GM19468 (cell line): ENCODE results near the gene INPP5F.

Experiments used
- ATAC-seq: cut with Tn5 transposase; IDR thresholded peaks from one replicate; pipeline ENCODE4 v1.9.1; 2021; ENCODE audit warnings: mild to moderate bottlenecking, moderate library complexity, moderate number of reproducible peaks; ENCODE audit not compliant: unreplicated experiment; ENCODE audit errors: extremely low read depth

INPP5F gene

GRCh38 chr10:119725828-119726675 lies at the start of gene INPP5F:
Gene INPP5F, plus strand, starts transcription at chr10:119726050. Its CDS starts 213 bp downstream, at chr10:119726263.
- peak; percentile 59 for ATAC-seq

GRCh38 chr10:119677126-119677525 lies 48.7 kb upstream of the INPP5F start:
- ATAC-seq = no peak

- no peak for ATAC-seq
Observed at GRCh38 chr10:119677904-119678755, 47.7 kb upstream of the INPP5F start.

DNA sequence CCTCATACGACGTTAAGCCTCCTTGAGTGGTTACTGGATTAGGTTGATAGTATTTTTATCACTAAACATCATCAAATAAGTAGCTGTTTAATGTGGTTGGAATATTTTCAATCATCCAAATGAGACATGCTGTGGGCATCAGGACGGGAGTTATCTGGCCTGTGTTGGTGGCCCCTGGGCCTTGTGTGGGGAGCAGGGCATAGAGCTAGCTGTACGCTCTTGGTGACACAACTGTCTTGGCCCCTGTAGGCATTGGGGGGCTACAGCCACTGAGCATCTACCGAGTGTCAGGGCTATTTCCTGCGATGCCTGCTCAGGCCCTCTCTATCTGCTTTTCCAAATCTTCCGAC lies 46.4 kb upstream of the INPP5F start:
- ATAC-seq = no peak

DNA sequence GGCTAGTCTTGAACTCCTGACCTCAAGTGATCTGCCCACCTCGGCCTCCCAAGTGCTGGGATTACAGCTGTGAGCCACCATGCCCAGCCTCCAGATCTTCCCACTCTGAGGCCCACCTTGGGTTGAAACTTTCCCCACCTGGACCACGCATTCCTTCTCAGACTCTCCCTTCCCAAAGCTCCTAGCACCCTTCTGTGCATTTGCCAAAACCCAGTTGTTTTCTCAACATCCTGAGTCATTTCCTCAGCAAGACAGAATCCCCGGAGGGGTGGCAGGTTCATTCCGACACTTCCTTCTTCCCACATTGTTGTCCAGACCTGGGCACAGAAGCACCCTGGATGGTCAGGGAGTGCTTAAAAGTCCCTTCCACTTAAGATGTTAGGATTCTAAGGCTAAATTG lies 45.8 kb upstream of the INPP5F start:
- no peak for ATAC-seq

DNA sequence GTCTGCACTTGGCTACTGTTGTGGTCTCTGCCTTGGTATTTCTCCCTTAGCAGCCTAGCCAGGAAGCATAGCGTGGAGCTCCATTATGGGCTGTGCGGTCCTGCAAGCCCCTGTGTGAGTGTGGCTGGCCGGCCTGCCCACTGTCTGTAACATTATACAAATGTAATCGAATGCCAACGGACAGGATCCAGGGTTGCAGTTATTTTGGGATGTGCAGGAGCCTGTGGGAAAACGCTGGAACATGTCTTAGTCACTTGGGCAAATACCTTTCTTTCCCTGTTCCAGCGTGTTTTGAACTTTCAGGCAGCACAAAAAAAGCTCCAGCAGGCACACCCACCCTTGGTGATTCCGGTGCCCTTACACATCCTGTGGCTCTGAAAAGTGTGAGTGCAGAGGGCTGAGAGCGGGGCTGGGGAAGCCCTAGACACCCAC lies 45.2 kb upstream of the INPP5F start:
- no peak for ATAC-seq

- ATAC-seq = peak; percentile 34
Observed at GRCh38 chr10:119686465-119687191, 39.2 kb upstream of the INPP5F start.

GRCh38 chr10:119687192-119688032 lies 38.4 kb upstream of the INPP5F start:
- ATAC-seq = no peak

DNA sequence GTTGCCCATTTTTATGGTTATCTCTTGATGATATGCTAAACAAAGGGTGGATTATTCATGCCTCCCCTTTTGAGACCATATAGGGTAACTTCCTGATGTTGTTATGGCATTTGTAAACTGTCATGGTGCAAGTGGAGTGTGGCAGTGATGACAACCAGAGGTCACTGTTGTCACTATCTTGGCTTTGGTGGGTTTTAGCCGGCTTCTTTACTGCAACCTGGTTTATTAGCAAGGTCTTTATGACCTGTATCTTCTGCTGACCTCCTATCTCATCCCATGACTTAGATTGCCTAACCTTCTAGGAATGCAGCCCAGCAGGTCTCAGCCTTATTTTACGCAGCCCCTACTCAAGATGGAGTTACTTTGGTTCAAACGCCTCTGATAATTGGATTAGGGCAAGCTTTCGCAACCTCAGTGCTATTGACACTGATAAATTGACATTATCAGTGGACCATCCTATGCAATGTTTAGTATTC lies 37.8 kb upstream of the INPP5F start:
- ATAC-seq = no peak

GRCh38 chr10:119689016-119689580 lies 36.8 kb upstream of the INPP5F start:
- no peak for ATAC-seq

- no peak for ATAC-seq
Observed at GRCh38 chr10:119691726-119692125, 34.1 kb upstream of the INPP5F start.

GRCh38 chr10:119693262-119693957 lies 32.4 kb upstream of the INPP5F start:
- no peak for ATAC-seq

- ATAC-seq = no peak
Observed at GRCh38 chr10:119694608-119695007, 31.2 kb upstream of the INPP5F start.

GRCh38 chr10:119700321-119700954 lies 25.4 kb upstream of the INPP5F start:
- ATAC-seq = no peak

DNA sequence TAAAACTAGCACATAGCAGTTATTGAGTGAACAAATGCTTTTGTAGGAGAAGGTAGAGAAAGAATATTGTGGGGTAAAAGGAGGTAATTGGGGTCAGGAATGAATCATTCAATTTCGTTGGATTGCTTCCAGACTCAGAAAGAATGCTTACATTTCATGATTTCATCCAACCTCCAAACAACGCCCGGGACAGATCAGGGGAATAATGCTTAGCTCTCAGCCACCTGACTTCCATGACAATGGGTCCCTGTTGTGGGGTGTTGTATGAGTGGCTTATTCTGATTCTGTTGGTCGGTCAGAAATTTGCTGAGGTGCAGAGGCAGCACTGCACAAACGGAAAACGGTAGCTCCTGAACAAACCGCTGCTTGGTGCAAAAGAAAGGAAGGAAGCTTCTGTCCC lies 24.0 kb upstream of the INPP5F start:
- no peak for ATAC-seq

- ATAC-seq = no peak
Observed at GRCh38 chr10:119702583-119702982, 23.3 kb upstream of the INPP5F start.

DNA sequence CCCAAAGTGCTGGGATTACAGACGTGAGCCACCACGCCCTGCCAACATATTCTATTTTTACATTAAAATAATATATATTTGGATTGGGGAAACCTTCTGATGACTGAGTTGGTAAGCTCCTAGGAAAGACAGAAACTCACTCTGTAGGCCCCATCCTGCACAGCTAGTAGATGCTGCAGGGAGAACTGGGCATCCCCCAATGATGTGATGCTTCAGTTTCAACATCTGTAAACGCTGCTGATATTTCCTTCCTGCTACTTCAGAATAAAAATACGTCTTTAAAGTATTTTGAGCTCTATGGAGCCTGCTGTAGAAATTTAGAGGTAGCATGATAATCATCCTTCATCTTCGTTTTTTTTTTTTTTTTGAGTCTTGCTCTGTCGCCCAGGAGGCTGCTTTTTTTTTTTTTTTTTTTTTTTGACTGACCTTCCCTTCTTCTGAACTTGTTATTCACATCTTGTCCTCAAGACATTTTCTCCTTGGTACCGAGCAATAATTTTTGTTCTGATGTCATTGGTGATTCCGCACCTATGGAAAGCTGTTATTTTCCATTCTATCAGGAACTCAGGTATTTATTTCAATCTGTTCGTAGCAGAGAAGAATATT lies 21.8 kb upstream of the INPP5F start:
- ATAC-seq = no peak

GRCh38 chr10:119705434-119705831 lies 20.4 kb upstream of the INPP5F start:
- peak; percentile 38 for ATAC-seq
